Measurements from ENCODE around the gene CCDC9B.

The CCDC9B gene

GRCh38 chr15:40300771-40301170 is 40.0 kb downstream of the CCDC9B start:
- no peak overlapping the region for H3K4me3 ChIP-seq (ENCODE audit: low read length)
- H3K36me3 ChIP-seq (ENCODE audit: insufficient read depth, low read depth, low read length), result no peaks in the 10 kb centered on the region
- H3K4me1 ChIP-seq (ENCODE audit: insufficient read depth, low read length), result peaks cover 5% of the 10 kb centered on the region; the same call in 1 of the 2 replicates
- H3K27me3 ChIP-seq (ENCODE audit: insufficient read depth, low read length), result peaks cover 5% of the 10 kb centered on the region; the same call in 1 of the 2 replicates
- no peak overlapping the region for H3K9ac ChIP-seq (ENCODE audit: low read depth, low read length)
- no peak overlapping the region for H3K27ac ChIP-seq (ENCODE audit: low read length)
- no peaks in the 10 kb centered on the region for H3K9me3 ChIP-seq (ENCODE audit: insufficient read depth, low read depth, low read length)

GRCh38 chr15:40300367-40300766 is 40.4 kb downstream of the CCDC9B start:
- H3K9me3 ChIP-seq (ENCODE audit: insufficient read depth, low read depth, low read length), result no peaks in the 10 kb centered on the region
- H3K9ac ChIP-seq (ENCODE audit: low read depth, low read length), result no peak overlapping the region
- no peak overlapping the region for H3K27ac ChIP-seq (ENCODE audit: low read length)
- peaks cover 5% of the 10 kb centered on the region; the same call in 1 of the 2 replicates for H3K4me1 ChIP-seq (ENCODE audit: insufficient read depth, low read length)
- no peaks in the 10 kb centered on the region for H3K36me3 ChIP-seq (ENCODE audit: insufficient read depth, low read depth, low read length)
- no peak overlapping the region for H3K4me3 ChIP-seq (ENCODE audit: low read length)
- H3K27me3 ChIP-seq (ENCODE audit: insufficient read depth, low read length), result peaks cover 7% of the 10 kb centered on the region; the same call in 1 of the 2 replicates

GRCh38 chr15:40298216-40298935 is 42.4 kb downstream of the CCDC9B start:
- H3K4me3 ChIP-seq (ENCODE audit: low read length), result no peak overlapping the region
- H3K9ac ChIP-seq (ENCODE audit: low read depth, low read length), result no peak overlapping the region
- H3K9me3 ChIP-seq (ENCODE audit: insufficient read depth, low read depth, low read length), result no peaks in the 10 kb centered on the region
- H3K4me1 ChIP-seq (ENCODE audit: insufficient read depth, low read length), result peaks cover 8% of the 10 kb centered on the region; the same call in 1 of the 2 replicates
- H3K36me3 ChIP-seq (ENCODE audit: insufficient read depth, low read depth, low read length), result no peaks in the 10 kb centered on the region
- peaks cover 11% of the 10 kb centered on the region for H3K27me3 ChIP-seq (ENCODE audit: insufficient read depth, low read length)
- H3K27ac ChIP-seq (ENCODE audit: low read length), result no peak overlapping the region

GRCh38 chr15:40297356-40297755 is 43.4 kb downstream of the CCDC9B start:
- Histone ChIP-seq H3K27ac (ENCODE audit: low read length) (no peak overlapping the region), H3K9me3 (ENCODE audit: insufficient read depth, low read depth, low read length) (no peaks in the 10 kb centered on the region), H3K4me1 (ENCODE audit: insufficient read depth, low read length) (peaks cover 8% of the 10 kb centered on the region; the same call in 1 of the 2 replicates), H3K9ac (ENCODE audit: low read depth, low read length) (no peak overlapping the region), H3K36me3 (ENCODE audit: insufficient read depth, low read depth, low read length) (no peaks in the 10 kb centered on the region), H3K27me3 (ENCODE audit: insufficient read depth, low read length) (peaks cover 19% of the 10 kb centered on the region), H3K4me3 (ENCODE audit: low read length) (no peak overlapping the region)

GRCh38 chr15:40296561-40297230 is 44.0 kb downstream of the CCDC9B start:
- no peaks in the 10 kb centered on the region for H3K36me3 ChIP-seq (ENCODE audit: insufficient read depth, low read depth, low read length)
- H3K27me3 ChIP-seq (ENCODE audit: insufficient read depth, low read length), result peaks cover 26% of the 10 kb centered on the region
- no peaks in the 10 kb centered on the region for H3K9me3 ChIP-seq (ENCODE audit: insufficient read depth, low read depth, low read length)
- H3K9ac ChIP-seq (ENCODE audit: low read depth, low read length), result no peak overlapping the region
- peaks cover 4% of the 10 kb centered on the region; the same call in 1 of the 2 replicates for H3K4me1 ChIP-seq (ENCODE audit: insufficient read depth, low read length)
- H3K27ac ChIP-seq (ENCODE audit: low read length), result no peak overlapping the region
- no peak overlapping the region for H3K4me3 ChIP-seq (ENCODE audit: low read length)

GRCh38 chr15:40295877-40296560 is 44.7 kb downstream of the CCDC9B start:
- H3K4me3 ChIP-seq (ENCODE audit: low read length), result no peak overlapping the region
- H3K4me1 ChIP-seq (ENCODE audit: insufficient read depth, low read length), result peaks cover 3% of the 10 kb centered on the region; the same call in 1 of the 2 replicates
- no peaks in the 10 kb centered on the region for H3K9me3 ChIP-seq (ENCODE audit: insufficient read depth, low read depth, low read length)
- H3K9ac ChIP-seq (ENCODE audit: low read depth, low read length), result no peak overlapping the region
- no peak overlapping the region for H3K27ac ChIP-seq (ENCODE audit: low read length)
- no peaks in the 10 kb centered on the region for H3K36me3 ChIP-seq (ENCODE audit: insufficient read depth, low read depth, low read length)
- H3K27me3 ChIP-seq (ENCODE audit: insufficient read depth, low read length), result peaks cover 32% of the 10 kb centered on the region

GRCh38 chr15:40295297-40295696 is 45.4 kb downstream of the CCDC9B start:
- Histone ChIP-seq H3K4me1 (ENCODE audit: insufficient read depth, low read length) (peaks cover 7% of the 10 kb centered on the region; the same call in 1 of the 2 replicates), H3K36me3 (ENCODE audit: insufficient read depth, low read depth, low read length) (no peaks in the 10 kb centered on the region), H3K4me3 (ENCODE audit: low read length) (no peak overlapping the region), H3K27me3 (ENCODE audit: insufficient read depth, low read length) (peaks cover 38% of the 10 kb centered on the region), H3K9me3 (ENCODE audit: insufficient read depth, low read depth, low read length) (no peaks in the 10 kb centered on the region), H3K27ac (ENCODE audit: low read length) (no peak overlapping the region), H3K9ac (ENCODE audit: low read depth, low read length) (no peak overlapping the region)

- no peak overlapping the region for H3K4me3 ChIP-seq (ENCODE audit: low read length)
- no peak overlapping the region for H3K9ac ChIP-seq (ENCODE audit: low read depth, low read length)
- H3K9me3 ChIP-seq (ENCODE audit: insufficient read depth, low read depth, low read length), result no peaks in the 10 kb centered on the region
- H3K27ac ChIP-seq (ENCODE audit: low read length), result no peak overlapping the region
- peaks cover 49% of the 10 kb centered on the region for H3K27me3 ChIP-seq (ENCODE audit: insufficient read depth, low read length)
- peaks cover 8% of the 10 kb centered on the region; the same call in 1 of the 2 replicates for H3K4me1 ChIP-seq (ENCODE audit: insufficient read depth, low read length)
- no peaks in the 10 kb centered on the region for H3K36me3 ChIP-seq (ENCODE audit: insufficient read depth, low read depth, low read length)
These were observed 46.5 kb downstream of the CCDC9B start for GRCh38 chr15:40293905-40294895.

- H3K27ac ChIP-seq (ENCODE audit: low read length), result no peak overlapping the region
- peaks cover 8% of the 10 kb centered on the region; the same call in 1 of the 2 replicates for H3K4me1 ChIP-seq (ENCODE audit: insufficient read depth, low read length)
- H3K27me3 ChIP-seq (ENCODE audit: insufficient read depth, low read length), result peaks cover 53% of the 10 kb centered on the region
- H3K9me3 ChIP-seq (ENCODE audit: insufficient read depth, low read depth, low read length), result no peaks in the 10 kb centered on the region
- no peak overlapping the region for H3K4me3 ChIP-seq (ENCODE audit: low read length)
- no peak overlapping the region for H3K9ac ChIP-seq (ENCODE audit: low read depth, low read length)
- H3K36me3 ChIP-seq (ENCODE audit: insufficient read depth, low read depth, low read length), result no peaks in the 10 kb centered on the region
These were observed 47.7 kb downstream of the CCDC9B start for GRCh38 chr15:40293006-40293405.

- Histone ChIP-seq H3K4me3 (ENCODE audit: low read length) (no peak overlapping the region), H3K4me1 (ENCODE audit: insufficient read depth, low read length) (peaks cover 8% of the 10 kb centered on the region; the same call in 1 of the 2 replicates), H3K9ac (ENCODE audit: low read depth, low read length) (no peak overlapping the region), H3K27ac (ENCODE audit: low read length) (no peak overlapping the region), H3K36me3 (ENCODE audit: insufficient read depth, low read depth, low read length) (no peaks in the 10 kb centered on the region), H3K9me3 (ENCODE audit: insufficient read depth, low read depth, low read length) (no peaks in the 10 kb centered on the region), H3K27me3 (ENCODE audit: insufficient read depth, low read length) (peaks cover 56% of the 10 kb centered on the region)
These were observed 48.5 kb downstream of the CCDC9B start for GRCh38 chr15:40292246-40292645.
